NCI-H345 (cell line): ENCODE data around the gene CLPTM1.
"Not testable (repeated sequence)": the region's sequence is repeated elsewhere in the genome, so short reads cannot be mapped to it uniquely, and the experiment has no call there.

Experiments used
- DNase-seq: peaks from one replicate; lab custom pipeline; 2025; lab: John Stamatoyannopoulos, UW

Gene CLPTM1

DNA sequence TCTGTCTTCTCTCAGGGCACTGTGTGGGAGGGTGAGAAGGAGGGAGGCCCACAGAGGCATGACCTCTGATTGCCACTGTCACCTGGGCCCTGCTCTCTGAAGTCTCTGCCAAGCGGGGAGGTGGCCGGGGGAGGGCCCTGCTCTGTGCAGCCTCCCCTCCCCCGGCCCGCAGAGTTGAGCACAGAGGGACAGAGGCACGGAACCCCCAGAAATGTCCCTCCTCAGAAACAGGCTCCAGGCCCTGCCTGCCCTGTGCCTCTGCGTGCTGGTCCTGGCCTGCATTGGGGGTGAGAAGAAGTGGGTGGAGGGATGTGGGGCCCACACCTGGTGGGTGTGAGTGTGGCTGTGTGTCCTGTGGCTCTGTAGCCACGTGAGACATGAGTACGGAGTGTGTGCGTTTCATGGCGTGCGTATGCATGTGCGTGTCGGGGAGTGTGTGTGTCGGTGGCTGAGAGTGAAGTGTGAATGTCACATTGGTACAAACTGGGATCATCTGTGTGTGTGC, 13.1 kb upstream of the CLPTM1 start, which contains the start of gene APOC4:
APOC4 (plus strand) TSS at position 171 of the 505 bp plus-strand sequence; CDS start at position 212, 41 bp downstream.
- DNase-seq, result no peak

GRCh38 chr19:44943801-44944249, 11.4 kb upstream of the CLPTM1 start:
- DNase-seq, result no peak

DNA sequence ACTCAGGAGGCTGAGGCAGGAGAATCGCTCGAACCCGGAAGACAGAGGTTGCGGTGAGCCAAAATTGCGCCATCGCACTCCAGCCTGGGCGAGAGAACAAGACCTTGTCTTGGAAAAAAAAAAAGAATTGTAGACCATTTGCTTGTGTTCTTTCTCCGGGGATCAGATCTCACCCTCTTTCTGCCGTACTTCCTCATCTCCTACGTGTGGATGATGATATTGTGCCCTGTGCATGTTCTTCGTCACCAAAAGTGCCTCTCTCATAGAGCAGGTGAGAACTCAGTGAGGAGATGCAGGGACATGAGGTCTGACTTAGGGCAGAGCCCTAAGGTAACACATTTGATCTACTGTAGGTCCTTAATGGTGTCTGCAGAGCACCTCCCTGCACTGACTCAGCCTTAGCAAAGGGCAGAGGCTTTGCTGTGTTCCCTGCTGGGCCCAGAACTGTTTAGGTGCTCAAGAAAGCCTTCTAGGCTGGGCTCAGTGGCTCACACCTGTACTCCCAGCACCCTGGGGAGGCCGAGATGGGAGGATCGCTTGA, 8.1 kb upstream of the CLPTM1 start:
- DNase-seq, result no peak

DNA sequence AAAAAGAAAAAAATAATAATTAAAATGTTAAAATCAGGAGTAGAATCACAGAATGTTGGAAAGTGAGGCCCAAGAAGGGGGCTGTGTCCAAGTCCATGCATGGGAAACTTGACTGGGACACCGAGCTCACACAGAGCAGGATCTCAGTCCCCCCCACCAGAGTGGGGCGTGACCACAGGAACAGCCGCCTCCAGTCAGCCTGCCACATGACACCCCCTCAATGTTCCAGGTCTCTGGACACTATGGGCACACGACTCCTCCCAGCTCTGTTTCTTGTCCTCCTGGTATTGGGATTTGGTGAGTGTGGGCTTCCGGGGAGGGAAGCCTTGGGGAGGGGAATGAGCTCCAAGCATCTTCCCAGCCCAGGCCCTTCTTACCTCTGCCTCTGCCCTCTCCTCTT, 6.9 kb upstream of the CLPTM1 start:
- no peak for DNase-seq

GRCh38 chr19:44948763-44949374, 6.3 kb upstream of the CLPTM1 start:
- no peak for DNase-seq

DNA sequence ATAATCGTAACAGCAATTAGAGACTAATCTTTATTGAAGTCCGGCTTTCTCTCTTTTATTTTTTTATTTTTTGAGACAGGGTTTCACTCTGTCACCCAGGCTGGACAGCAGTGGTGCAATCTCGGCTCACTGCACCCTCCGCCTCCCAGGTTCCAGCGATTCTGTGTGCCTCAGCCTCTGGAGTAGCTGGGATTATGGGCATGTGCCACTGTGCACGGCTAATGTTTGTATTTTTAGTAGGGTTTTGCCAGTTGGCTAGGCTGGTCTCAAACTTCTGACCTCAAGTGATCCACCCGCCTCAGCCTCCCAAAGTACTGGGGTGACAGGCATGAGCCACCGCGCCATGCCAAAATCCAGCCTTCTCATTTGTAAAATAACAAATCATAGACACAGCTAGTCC, 5.6 kb upstream of the CLPTM1 start:
- no peak for DNase-seq

GRCh38 chr19:44951179-44952159, 3.7 kb upstream of the CLPTM1 start:
- peak; percentile 52 for DNase-seq

GRCh38 chr19:44954278-44954648, 917 bp upstream of the CLPTM1 start:
- DNase-seq, result no peak

DNA sequence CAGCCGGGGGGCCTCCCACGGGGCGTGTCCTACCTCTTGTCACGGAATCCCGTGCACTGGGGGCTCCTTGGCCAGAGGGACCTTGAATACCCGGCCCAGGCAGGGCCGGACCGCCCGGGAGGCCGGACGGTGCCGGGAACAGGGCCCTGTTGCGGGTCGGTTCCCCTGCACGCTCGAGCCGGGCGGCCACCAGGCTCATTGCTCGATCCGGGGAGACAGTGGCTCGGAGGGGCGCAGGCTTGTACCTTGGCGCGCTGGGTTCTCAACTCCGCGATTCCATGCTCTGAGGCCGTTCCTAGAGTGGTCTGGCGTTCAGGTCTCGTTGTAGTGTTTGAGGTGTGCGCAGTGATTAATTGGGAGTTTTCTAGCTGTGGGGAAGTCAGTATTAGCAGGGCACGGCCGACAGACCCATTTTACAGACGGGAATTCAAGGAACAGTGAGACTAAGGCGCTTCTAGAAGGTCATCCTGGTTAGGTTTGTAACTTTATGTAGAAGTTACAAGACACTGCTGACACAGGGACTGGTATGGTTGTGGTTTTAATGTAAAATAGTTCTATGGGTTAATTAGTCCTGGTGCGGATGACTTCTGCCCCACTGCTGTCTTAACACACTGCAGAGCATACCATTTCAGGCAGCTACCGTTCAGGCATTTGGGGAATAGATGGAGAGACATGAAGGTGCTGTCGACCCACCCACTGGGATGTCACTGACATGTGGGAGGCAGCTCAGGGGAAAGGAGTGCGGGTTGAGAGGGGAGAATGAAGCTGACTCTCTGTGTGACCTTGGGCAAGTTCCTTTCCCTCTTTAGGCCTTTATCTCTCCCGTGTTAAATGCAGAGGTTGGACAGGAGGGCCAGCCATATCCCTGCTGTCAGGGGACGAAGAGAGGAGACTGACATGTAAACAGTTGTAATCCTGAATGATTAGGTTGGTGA, 592 bp downstream of the CLPTM1 start:
- DNase-seq, result no peak

GRCh38 chr19:44957526-44957925, 2.3 kb downstream of the CLPTM1 start:
- DNase-seq, result no peak

DNA sequence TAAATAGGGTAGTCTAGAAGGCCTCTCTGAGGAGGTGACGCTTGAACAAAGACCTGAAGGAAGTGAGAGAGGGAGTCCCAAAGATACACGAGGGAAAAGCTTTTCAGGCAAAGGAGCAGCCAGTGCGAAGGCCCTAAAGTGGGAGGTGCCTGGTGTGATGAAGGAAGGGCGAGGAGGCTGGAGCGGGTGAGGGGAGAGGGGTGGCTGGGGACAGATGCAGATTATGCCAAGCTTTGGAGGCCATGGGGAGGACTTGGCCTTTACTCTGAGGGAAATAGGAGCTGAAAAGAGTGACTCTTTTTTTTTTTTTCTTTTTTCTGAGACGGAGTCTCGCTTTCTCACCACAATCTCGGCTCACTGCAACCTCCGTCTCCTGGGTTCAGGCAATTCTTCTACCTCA, 2.9 kb downstream of the CLPTM1 start:
- DNase-seq, result no peak

DNA sequence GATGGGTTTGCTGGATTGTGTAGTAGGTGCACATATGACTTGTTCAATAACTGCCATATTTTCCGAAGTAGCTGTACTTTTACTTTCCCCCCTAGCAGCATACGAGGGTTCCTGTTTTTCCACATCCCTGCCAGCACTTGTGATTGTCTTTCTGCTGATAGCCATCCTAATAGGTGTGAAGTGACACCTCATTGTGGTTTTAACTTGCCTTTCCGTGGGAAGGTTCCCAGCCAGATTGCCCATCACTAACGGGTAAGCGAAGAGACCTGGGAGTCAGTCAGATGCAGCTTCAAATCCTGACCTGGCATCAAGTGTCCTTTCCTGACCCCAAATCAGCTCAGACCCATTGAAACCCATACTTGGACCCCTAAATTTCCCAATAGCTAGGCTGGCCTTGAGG, 4.5 kb downstream of the CLPTM1 start:
- DNase-seq, result no peak

GRCh38 chr19:44960906-44961728, 5.9 kb downstream of the CLPTM1 start:
- no peak for DNase-seq

GRCh38 chr19:44961821-44962220, 6.6 kb downstream of the CLPTM1 start:
- DNase-seq, result no peak

DNA sequence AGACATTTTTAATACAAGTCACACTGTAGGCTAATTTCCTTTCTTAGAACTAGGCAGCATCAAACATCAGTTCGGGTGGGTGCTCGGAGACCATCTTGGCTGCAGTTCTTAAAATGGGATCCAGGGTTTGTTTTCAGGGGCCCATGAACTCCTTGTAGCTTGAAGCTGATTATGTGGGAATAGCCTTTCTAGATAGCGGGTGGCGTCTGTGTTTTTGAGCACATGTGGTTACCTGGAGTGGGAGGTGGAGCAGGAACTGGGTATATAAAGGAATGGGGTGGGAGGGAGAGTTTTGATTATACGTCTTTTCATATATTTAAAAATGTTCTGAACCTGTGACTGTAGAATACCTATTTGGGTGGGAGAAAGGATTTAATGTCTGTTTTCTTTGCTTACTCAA, 12.9 kb downstream of the CLPTM1 start:
- no peak for DNase-seq

DNA sequence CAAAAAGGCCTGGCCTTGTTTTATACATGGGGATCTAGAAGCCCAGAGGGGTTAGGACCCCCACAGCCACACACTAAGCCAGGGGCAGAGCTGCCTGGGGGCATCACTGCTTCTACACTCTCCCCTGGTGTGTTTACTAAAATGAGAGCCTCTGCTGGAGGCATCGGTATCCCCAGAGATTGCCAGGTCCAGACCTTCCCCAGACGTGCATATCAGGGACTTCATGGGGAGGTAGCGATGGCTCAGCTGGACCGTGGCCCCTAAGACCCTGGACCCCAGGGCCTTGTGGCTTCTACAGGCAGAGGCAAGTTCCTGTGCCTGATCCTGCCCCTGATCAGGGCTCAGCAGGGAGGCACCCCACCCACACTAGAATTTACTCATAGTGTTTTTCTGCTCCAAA, 13.5 kb downstream of the CLPTM1 start:
- DNase-seq, result no peak

- DNase-seq, result no peak
Observed at GRCh38 chr19:44969437-44969836, 14.3 kb downstream of the CLPTM1 start.

GRCh38 chr19:44971451-44971850, 16.3 kb downstream of the CLPTM1 start:
- not testable (repeated sequence) for DNase-seq

DNA sequence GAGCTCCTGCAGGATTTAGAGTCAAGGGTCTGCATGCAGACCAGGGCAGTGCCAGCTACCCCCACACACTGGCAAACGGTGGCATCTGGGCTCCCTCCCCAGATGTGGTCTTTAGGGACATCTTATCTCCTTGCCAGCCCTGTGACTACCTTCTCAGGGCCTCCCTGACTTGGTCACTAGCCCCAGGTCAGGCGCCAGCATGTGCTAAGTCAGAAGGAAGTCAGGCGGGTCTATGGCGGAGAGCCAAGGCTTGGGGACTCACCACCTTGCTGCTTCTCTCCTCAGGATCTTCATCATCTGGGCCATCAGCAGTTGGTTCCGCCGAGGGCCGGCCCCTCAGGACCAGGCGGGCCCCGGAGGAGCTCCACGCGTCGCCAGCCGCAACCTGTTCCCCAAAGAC, 17.6 kb downstream of the CLPTM1 start:
- no peak for DNase-seq

- DNase-seq, result no peak
Observed at GRCh38 chr19:44973982-44974735, 19.0 kb downstream of the CLPTM1 start.
